CD4-positive, alpha-beta T cell treated with Interleukin-2 at 100 ng/mL for 4 hours (primary cell): ENCODE measurements around the gene NPHS2.
"Not testable (repeated sequence)": the region's sequence is repeated elsewhere in the genome, so short reads cannot be mapped to it uniquely, and the experiment has no call there.

Experiments used
- DNase-seq: peaks from one replicate; pipeline ENCODE4 v3.0.0-alpha.2; 2020; ENCODE audit warnings: low spot score

NPHS2 gene

DNA sequence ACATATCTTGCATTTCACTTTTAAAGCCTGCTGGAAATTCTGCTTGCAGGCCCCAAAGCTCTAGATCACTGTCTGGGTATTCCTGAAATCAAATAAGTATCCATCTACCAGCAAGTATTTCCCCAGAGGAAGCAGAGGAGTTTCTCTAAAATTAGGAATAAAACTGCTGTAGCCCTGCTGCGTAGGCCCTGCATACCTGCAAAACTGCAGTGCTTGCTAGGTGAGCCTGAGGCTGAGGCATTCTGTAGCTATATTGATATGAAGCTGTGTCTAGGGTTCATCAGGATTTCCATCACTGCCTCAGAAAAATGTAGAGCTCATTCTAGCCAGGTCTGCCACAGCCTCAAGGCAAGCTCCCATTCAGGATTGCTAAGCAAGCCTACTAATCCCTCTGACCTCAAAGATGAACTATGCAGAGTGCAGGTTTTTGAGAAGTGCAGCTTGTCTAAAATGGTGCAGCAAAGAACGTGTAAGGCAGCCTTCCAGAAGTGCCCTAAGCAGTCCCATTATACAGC, 28.7 kb downstream of the NPHS2 start:
- no peak for DNase-seq

DNA sequence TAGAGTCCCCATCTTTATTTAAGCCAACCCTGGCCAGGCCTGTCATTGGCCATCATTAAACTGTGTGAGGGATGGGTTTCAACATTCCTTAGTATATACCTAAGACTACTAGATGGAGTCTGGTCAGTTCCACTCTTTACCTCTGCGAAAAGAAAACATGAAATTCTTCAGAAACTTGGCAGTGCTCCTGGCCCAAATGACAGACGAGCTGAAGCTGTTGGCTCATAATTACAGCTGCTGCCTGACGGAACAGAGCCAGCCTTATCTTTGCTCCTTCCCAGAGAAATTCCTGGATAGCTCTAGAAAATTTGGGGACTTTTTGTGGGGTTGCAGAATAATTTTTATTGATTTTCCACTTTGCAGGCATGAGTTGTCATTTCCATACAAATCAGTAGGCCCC, 30.4 kb downstream of the NPHS2 start:
- DNase-seq, result no peak

GRCh38 chr1:179541774-179542173, 34.0 kb downstream of the NPHS2 start:
- no peak for DNase-seq

GRCh38 chr1:179530352-179530751, 45.4 kb downstream of the NPHS2 start:
- no peak for DNase-seq

DNA sequence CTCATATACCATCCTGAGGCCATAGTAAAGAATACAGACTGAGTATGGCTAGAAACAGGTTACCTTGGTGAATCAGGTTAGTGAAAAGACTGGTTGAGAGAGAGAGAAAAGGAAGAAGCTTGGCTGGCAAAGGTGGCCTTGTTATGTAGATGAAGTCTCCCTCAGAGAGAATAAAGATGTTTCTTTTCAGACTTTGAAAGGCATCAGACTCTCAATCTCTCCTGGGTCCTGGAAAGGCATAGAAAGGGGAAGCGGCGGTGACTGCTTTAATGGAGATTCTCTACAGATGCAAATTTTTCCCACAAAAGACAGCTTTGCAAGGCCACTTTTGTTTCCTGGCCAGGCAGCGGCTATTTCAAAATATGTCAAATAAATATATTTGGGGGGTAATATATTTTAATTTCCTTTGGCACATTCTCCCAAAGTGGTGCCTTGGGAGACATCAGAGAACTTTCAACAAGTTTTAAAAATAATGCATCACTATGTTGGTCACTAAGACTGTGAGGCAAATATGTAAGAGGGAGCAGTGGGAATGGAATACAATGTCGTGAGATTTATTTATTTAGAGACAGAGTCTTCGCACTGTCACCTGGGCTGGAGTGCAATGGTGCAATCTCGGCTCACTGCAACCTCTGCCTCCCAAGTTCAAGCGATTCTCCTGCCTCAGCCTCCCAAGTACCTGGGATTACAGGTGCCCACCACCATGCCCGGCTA, 46.1 kb downstream of the NPHS2 start:
- no peak for DNase-seq

- not testable (repeated sequence) for DNase-seq
Measured at GRCh38 chr1:179518544-179518943, 57.2 kb downstream of the NPHS2 start.

DNA sequence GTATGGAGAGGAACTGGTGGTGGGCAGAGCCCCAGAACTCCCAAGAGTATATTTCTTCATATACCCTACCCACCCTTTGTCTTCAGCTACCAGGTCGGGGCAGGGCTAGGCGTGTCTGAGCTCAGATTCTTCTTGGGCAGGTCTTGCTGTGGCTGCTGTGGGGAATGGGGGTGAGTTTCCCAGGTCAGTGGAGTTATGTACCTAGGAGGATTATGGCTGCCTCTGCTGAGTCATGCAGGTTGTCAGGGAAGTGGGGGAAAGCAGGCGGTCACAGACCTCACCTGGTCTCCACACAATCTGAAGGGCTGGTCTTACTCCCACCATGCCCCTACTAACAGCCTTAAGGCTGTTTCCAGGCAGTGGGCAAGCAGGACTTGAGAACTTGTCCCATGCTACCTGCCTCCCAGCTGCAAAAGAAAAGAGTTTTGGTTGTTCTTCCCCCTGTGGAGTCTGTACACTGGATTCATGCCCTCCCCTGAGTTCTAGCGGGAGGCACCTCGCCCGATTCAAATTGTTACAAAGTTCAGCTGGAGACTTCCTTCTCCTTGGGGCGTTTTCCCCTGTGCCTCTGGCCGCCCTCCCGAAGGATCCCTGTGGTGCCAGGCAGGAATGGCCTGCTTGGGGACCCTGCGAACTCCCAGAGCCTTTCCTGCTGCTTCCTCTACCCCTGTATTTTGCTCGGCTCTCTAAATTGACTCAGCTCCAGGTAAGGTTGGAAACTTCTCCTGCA, 58.6 kb downstream of the NPHS2 start:
- no peak for DNase-seq

GRCh38 chr1:179510038-179510437, 65.7 kb downstream of the NPHS2 start:
- no peak for DNase-seq

DNA sequence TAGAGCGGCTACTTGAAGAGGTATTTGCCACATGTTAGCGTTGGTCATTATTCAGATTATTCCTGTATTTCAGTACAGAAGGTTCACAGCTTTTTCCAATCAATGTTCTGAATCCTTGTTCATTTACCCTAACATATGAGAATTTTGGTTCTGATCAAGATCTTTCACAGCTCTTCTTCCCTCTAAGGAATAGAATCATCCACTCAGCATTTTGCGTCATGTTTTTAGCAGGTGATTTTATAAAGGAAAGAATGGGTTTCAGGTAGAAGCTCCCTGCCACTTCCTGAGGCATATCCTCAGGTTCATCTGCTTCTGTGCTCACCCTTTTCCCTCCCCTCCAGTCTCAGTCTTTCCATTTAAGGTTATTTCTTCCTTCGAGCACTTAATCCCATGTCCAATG, 66.4 kb downstream of the NPHS2 start:
- DNase-seq, result no peak

DNA sequence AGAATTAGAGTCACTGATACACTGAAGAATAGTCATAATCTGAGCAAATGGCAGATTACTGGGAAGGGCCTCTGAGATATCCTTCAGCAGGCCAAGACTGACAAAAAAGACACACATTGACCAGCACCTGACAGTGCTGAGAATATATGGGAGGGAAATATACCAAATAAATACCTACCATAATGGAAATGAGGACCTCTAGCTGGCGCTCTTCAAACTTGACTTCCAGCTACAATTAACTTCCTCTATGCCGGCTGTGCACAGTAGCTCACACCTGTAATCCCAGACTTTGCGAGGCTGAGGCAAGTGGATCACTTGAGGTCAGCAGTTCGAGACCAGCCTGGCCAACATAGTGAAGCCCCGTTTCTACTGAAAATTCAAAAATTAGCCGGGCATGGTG, 69.5 kb downstream of the NPHS2 start:
- DNase-seq, result no peak
